Heart left ventricle (tissue), 16 donors: ENCODE results near the gene OPCML. TPM values are rescaled to one million over a fixed set of nuclear protein-coding genes. Genes with fewer than 3 reads are reported as not detected.

Experiments used
- ATAC-seq, 4 donors: fragments of 200-7000 bp; cut with Tn5 transposase; one replicate each; pipeline ENCODE4 v1.9.1; 2020 to 2022; ENCODE audit warnings: moderate library complexity in 4 of 4, mild to moderate bottlenecking in 3 of 4, moderate number of reproducible peaks in 1 of 4
- DNase-seq, 5 donors: peaks; one replicate each; pipeline ENCODE4 v3.0.0-alpha.2; 2020
- H3K27ac ChIP-seq, 12 donors: fragments of 200-600 bp; sonication (generic) in 4 of 12; one replicate each; pipeline versions ENCODE4 v1.5.0 to v1.8.0; 2016 to 2022; ENCODE audit warnings: mild to moderate bottlenecking in 2 of 12
- H3K27me3 ChIP-seq, 9 donors: fragments of 200-600 bp; sonication (generic) in 2 of 9; one replicate each; pipeline versions ENCODE4 v1.5.1 to v1.8.0; 2016 to 2022; ENCODE audit warnings: mild to moderate bottlenecking in 3 of 9
- H3K36me3 ChIP-seq, 9 donors: fragments of 200-600 bp; sonication (generic) in 2 of 9; one replicate each; pipeline versions ENCODE4 v1.5.0 to v1.8.0; 2018 to 2022; ENCODE audit warnings: mild to moderate bottlenecking in 2 of 9
- H3K4me1 ChIP-seq, 12 donors: fragments of 200-600 bp; sonication (generic) in 4 of 12; one replicate each; pipeline versions ENCODE4 v1.5.0 to v1.8.0; 2016 to 2022; ENCODE audit warnings: mild to moderate bottlenecking in 3 of 12
- H3K4me3 ChIP-seq, 12 donors: fragments of 200-600 bp; sonication (generic) in 4 of 12; one replicate each; pipeline versions ENCODE4 v1.5.0 to v1.8.0; 2017 to 2022; ENCODE audit warnings: mild to moderate bottlenecking in 9 of 12, moderate library complexity in 4 of 12
- H3K9me3 ChIP-seq, 12 donors: fragments of 200-600 bp; sonication (generic) in 4 of 12; one replicate each; pipeline versions ENCODE4 v1.5.0 to v1.8.0; 2016 to 2022; ENCODE audit warnings: mild to moderate bottlenecking in 1 of 12
- POLR2A ChIP-seq, 2 donors: fragments of 450-650 bp; IDR thresholded peaks; one replicate each; pipeline ENCODE4 v1.6.1; 2017; ENCODE audit warnings: antibody characterized with exemption in 2 of 2, mild to moderate bottlenecking in 2 of 2, moderate library complexity in 2 of 2
- WGBS, 4 donors: extraction: QIAGEN DNeasy Blood & Tissue Kit in 2 of 4; methylation state at CpG; one replicate each; pipeline versions ENCODE4 v1.1.5 to v1.1.7; 2013 to 2018; 5-methylcytosine and 5-hydroxymethylcytosine counted together
- intact Hi-C, 10 donors: fragments of 100-400 bp; cut with DNase I; formaldehyde crosslinking; loops; one replicate each; pipeline versions ENCODE4 v1.11.1 to v1.14.2; 2022
- polyA plus RNA-seq, 2 donors: library from polyadenylated mRNA; stranded (reverse); fragments of 200-250 nt; gene quantifications; one replicate each; pipeline ENCODE4 v1.2.3, GENCODE V29; 2013
- total RNA-seq, 9 donors: library from RNA; depleted of rRNA in 2 of 9; stranded (reverse); fragments of >200 nt in 2 of 9; fragmentation: NEBNext Ultra II Directional in 3 of 9; extraction: Animal tissue kit (Norgen Biotek cat#: 25700) in 3 of 9; gene quantifications; one replicate each; pipeline versions ENCODE4 v1.1.0 to v1.2.4, GENCODE V29; 2016 to 2023
- TF ChIP-seq, protein P1 (sequence below), 12 donors: fragments of 200-600 bp; sonication (generic) in 4 of 12; IDR thresholded peaks; one replicate each; pipeline versions ENCODE4 v1.5.0 to v1.8.0; 2018 to 2022; ENCODE audit warnings: antibody characterized with exemption in 12 of 12, mild to moderate bottlenecking in 5 of 12
- donor health status: ischemic (EF 13 %, LVEDD 7.1; RV severe dilation, severe dysfunction).
- donor health status: healthy with polysubstance abuse.
- donor health status: DM: no; HTN: yes; CAD: no.
- donor health status: DM: no; HTN: no; CAD: no.
- donor health status: ischemic (EF 25% LVEDD 6.9; RV normal size, moderate dysfunction).
- donor health status: ischemic (EF 25% LVEDD 5.7; RV mildly dilated, moderate dysfunction).
- donor health status: healthy.
- donor health status: DM: yes; HTN: yes; CAD: no.
- donor health status: ischemic (EF 35%, LVEDD 5.7; RV mildly dilated, moderate dysfunction).
- donor health status: nonischemic (EF 11% LVEDD 7.7; RV severe dilation, severe dysfunction).
- donor health status: DM: yes; HTN: yes; CAD: no.
- donor health status: PGD.
- donor health status: ischemic (EF 29% LVEDD 5.4; RV normal size, mild dysfunction).
- donor health status: nonischemic (EF 23%, LVEDD 6.1; RV moderate dilation, normal function).

OPCML gene
- total and polyA plus RNA-seq, 11 donors = 0.04 to 1.3 (median 0.23) TPM; not detected in 3

DNA sequence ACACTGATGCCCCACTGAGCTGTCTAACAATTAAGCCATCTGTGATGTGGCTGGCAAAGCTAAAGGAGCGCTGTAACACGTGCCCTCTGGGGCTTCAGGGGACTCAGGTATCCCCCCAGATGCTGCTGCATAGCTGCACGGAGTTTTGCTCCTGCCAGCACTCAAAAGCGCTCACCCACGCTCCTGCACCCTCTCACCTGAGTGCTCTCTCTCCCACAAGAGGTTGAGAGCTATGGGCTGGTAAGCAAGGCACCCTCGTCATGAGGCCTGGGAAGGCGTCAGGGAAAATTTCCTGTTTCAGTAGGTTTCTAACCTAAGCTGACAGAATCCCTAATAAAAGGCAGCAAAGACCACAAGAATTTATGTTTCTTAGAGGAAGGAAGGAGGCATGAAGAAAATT lies 850.3 kb downstream of the OPCML start:
- no peaks in the 10 kb centered on the region for H3K36me3 ChIP-seq
- DNase-seq (no peak), ATAC-seq (no peak)
- peaks cover 0 to 9% (median 0%) of the 10 kb centered on the region in 12 donors for H3K9me3 ChIP-seq
- no peak overlapping the region for H3K4me3 ChIP-seq
- H3K4me1 ChIP-seq = peaks cover 0 to 12% (median 2%) of the 10 kb centered on the region in 12 donors
- no peak overlapping the region for H3K27ac ChIP-seq
- TF ChIP-seq, protein P1, sequence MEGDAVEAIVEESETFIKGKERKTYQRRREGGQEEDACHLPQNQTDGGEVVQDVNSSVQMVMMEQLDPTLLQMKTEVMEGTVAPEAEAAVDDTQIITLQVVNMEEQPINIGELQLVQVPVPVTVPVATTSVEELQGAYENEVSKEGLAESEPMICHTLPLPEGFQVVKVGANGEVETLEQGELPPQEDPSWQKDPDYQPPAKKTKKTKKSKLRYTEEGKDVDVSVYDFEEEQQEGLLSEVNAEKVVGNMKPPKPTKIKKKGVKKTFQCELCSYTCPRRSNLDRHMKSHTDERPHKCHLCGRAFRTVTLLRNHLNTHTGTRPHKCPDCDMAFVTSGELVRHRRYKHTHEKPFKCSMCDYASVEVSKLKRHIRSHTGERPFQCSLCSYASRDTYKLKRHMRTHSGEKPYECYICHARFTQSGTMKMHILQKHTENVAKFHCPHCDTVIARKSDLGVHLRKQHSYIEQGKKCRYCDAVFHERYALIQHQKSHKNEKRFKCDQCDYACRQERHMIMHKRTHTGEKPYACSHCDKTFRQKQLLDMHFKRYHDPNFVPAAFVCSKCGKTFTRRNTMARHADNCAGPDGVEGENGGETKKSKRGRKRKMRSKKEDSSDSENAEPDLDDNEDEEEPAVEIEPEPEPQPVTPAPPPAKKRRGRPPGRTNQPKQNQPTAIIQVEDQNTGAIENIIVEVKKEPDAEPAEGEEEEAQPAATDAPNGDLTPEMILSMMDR (IDR thresholded peaks at IDR 0.05) = no peak
- TF ChIP-seq POLR2A (IDR thresholded peaks at IDR 0.05) = no peak
- 77 to 87% (median 83%) methylated on average over 7 of the region's 7 CpGs for WGBS, 4 donors
- intact Hi-C loops = no loop called here
- H3K27me3 ChIP-seq = no peaks in the 10 kb centered on the region

DNA sequence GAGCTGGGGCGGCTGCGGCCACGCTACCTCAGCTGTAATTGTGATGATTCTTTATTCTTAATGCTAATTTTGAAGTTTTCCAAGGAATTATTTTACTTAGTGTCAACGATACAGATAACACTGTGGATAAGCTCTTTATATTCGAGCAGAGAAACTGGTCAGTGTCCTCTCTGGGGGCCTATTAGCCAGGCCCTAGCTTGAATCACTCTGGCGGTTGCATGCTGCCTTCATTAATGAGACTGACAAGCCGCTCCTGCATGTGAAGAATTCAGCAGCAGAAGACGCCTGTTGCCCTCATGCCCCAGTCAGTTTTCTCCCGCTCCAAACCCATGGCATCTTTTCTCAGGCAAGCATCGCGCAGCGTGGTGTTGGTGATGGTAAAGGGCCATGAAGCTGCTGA lies 851.7 kb downstream of the OPCML start:
- intact Hi-C loops = no loop called here
- no peak for DNase-seq

DNA sequence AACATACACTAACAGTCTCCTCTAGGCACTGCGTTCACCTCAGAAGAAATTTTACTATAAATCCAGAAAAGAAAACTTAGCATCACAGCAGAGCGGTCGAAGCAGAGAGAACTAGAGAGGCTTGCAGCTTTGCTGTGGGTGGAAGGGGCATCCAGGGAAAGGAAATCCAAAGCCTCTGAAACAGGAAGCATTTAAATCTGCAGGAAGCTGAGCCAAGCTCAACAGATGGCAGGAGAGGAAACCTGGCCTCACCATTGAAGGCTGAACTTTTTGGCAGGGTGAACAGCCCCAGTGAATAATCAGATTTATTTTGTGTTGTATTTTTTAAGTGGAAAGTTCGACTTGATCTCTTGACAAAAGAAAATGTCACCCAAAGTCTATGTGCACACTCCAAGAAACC lies 858.1 kb downstream of the OPCML start:
- intact Hi-C loops = no loop called here
- H3K27me3 ChIP-seq = no peaks in the 10 kb centered on the region
- 40 to 62% (median 53%) methylated on average over 4 of the region's 4 CpGs for WGBS, 4 donors
- ATAC-seq (no peak), DNase-seq (no peak)
- H3K27ac ChIP-seq = no peak overlapping the region
- no peaks in the 10 kb centered on the region for H3K4me1 ChIP-seq
- peaks cover 0 to 9% (median 0%) of the 10 kb centered on the region in 12 donors for H3K9me3 ChIP-seq
- no peaks in the 10 kb centered on the region for H3K36me3 ChIP-seq
- TF ChIP-seq POLR2A (IDR thresholded peaks at IDR 0.05) = no peak
- TF ChIP-seq, protein P1 (IDR thresholded peaks at IDR 0.05) = no peak
- H3K4me3 ChIP-seq = no peak overlapping the region

More for the DNA sequence above, 851.7 kb downstream of the OPCML start:
- no peak for TF ChIP-seq POLR2A (IDR thresholded peaks at IDR 0.05)
- TF ChIP-seq, protein P1 (IDR thresholded peaks at IDR 0.05) = no peak
- Histone ChIP-seq H3K4me3 (no peak overlapping the region), H3K36me3 (no peaks in the 10 kb centered on the region), H3K4me1 (peaks cover 0 to 3% (median 0%) of the 10 kb centered on the region in 12 donors), H3K27ac (no peak overlapping the region), H3K9me3 (peaks cover 0 to 9% (median 0%) of the 10 kb centered on the region in 12 donors), H3K27me3 (no peaks in the 10 kb centered on the region)
- no peak for ATAC-seq
- 94 to 96% (median 94%) methylated on average over 7 to 12 of the region's 12 CpGs for WGBS, 4 donors

DNA sequence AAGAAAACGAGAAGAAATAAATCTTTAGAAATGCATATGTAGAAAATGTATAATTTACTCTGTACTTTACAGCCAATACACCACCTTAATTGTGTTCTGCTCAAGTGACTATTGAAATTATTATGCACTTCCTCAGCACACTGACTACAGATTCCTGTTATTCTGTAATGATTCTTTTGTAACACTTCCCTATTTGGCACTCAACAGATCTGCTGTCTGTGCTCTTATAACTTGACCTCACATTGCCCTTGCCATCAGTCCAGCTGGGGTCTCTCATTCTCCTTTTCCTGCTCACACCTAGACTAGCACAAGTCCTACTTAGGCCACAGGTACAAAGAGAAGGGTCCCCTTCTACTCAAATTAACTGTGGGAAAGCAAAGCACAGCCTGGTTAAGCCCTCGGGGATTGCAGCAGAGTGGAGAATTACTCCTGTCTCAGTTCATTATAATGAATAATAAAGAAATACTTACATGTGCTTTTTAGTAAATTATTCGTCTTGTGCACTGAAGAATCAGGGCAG lies 860.4 kb downstream of the OPCML start:
- DNase-seq (no peak), ATAC-seq (no peak)
- Histone ChIP-seq H3K27ac (no peak overlapping the region), H3K9me3 (no peaks in the 10 kb centered on the region), H3K4me3 (no peak overlapping the region), H3K4me1 (no peaks in the 10 kb centered on the region), H3K36me3 (no peaks in the 10 kb centered on the region), H3K27me3 (no peaks in the 10 kb centered on the region)
- 46 to 62% (median 54%) methylated on average over 3 of the region's 3 CpGs for WGBS, 4 donors
- TF ChIP-seq, protein P1 (IDR thresholded peaks at IDR 0.05) = no peak
- TF ChIP-seq POLR2A (IDR thresholded peaks at IDR 0.05) = no peak
- intact Hi-C loops = no loop called here
